PC-9 (cell line): ENCODE results near the gene RAB33B. TPM values are rescaled to one million over a fixed set of nuclear protein-coding genes. Genes with fewer than 3 reads are reported as not detected.

ENCODE experiments used
- BruUV-seq: library from RNA; stranded (reverse); fragments of 400-500 nt; replicated peaks from 2 replicates; lab custom pipeline; 2021; lab: Mats Ljungman, UMichigan
- CTCF ChIA-PET: fragments of 300-600 bp; sonication (Branson Sonifier 250); formaldehyde crosslinking; loops from one replicate; lab custom pipeline; 2022; ENCODE audit warnings: antibody characterized with exemption; lab: Charles Lee
- POLR2A ChIA-PET: fragments of 300-600 bp; sonication (Branson Sonifier 250); formaldehyde crosslinking; loops from one replicate; lab custom pipeline; 2022; ENCODE audit warnings: antibody characterized with exemption; ENCODE audit not compliant: unreplicated experiment; lab: Charles Lee
- DNase-seq, 2 experiments: peaks; one replicate each; pipeline versions ENCODE4 v3.0.0 to v3.0.0-alpha.2; 2015 to 2022; ENCODE audit warnings: mixed read lengths in 1 of 2
- H2AFZ ChIP-seq: fragments of 200-600 bp; sonication (generic); 2 replicates; pipeline ENCODE4 v1.8.1; 2017; ENCODE audit warnings: antibody characterized with exemption
- H3F3A ChIP-seq: fragments of 200-600 bp; sonication (generic); 2 replicates; pipeline ENCODE4 v1.8.1; 2017; ENCODE audit warnings: antibody characterized with exemption, mild to moderate bottlenecking, low read depth; ENCODE audit not compliant: insufficient read depth
- H3K27ac ChIP-seq: fragments of 200-600 bp; sonication (generic); 2 replicates; pipeline ENCODE4 v1.6.1; 2016; ENCODE audit warnings: mixed run types
- H3K27me3 ChIP-seq: fragments of 200-600 bp; sonication (generic); 2 replicates; pipeline ENCODE4 v1.6.1; 2016; ENCODE audit warnings: low read depth, mixed run types; ENCODE audit not compliant: insufficient read depth
- H3K36me3 ChIP-seq: fragments of 200-600 bp; sonication (generic); 2 replicates; pipeline ENCODE4 v1.6.1; 2016; ENCODE audit warnings: low read depth, mixed run types
- H3K4me1 ChIP-seq: fragments of 200-600 bp; sonication (generic); replicated peaks from 2 replicates; pipeline ENCODE4 v1.6.1; 2016; ENCODE audit warnings: mixed run types; ENCODE audit not compliant: insufficient read depth
- H3K4me2 ChIP-seq: fragments of 200-600 bp; sonication (generic); 2 replicates; pipeline ENCODE4 v1.6.1; 2017; ENCODE audit warnings: mixed run types
- H3K4me3 ChIP-seq: fragments of 200-600 bp; sonication (generic); 2 replicates; pipeline ENCODE4 v1.6.1; 2016; ENCODE audit warnings: mixed run types
- H3K79me2 ChIP-seq: fragments of 200-600 bp; sonication (generic); 2 replicates; pipeline ENCODE4 v1.6.1; 2017; ENCODE audit warnings: low read depth, mixed run types
- H3K9me2 ChIP-seq: fragments of 200-600 bp; sonication (generic); 2 replicates; pipeline ENCODE4 v1.8.1; 2017; ENCODE audit warnings: mild to moderate bottlenecking; ENCODE audit not compliant: insufficient read depth
- H3K9me3 ChIP-seq: fragments of 200-600 bp; sonication (generic); 2 replicates; pipeline ENCODE4 v1.8.1; 2016; ENCODE audit warnings: low read depth; ENCODE audit not compliant: insufficient read depth
- H4K20me1 ChIP-seq: fragments of 200-600 bp; sonication (generic); 2 replicates; pipeline ENCODE4 v1.8.1; 2017; ENCODE audit not compliant: insufficient read depth
- EZH2 ChIP-seq: fragments of 200-600 bp; sonication (generic); IDR thresholded peaks from 2 replicates; pipeline ENCODE4 v1.8.0; 2017; ENCODE audit warnings: antibody characterized with exemption, low read depth
- intact Hi-C: fragments of 100-400 bp; cut with micrococcal nuclease; formaldehyde crosslinking; loops from one replicate; pipeline ENCODE4 v1.10.0; 2022; ENCODE audit not compliant: unreplicated experiment
- total RNA-seq: library from RNA; stranded (reverse); gene quantifications from 2 replicates; pipeline ENCODE4 v1.2.3, GENCODE V29; 2021
- TF ChIP-seq, protein P1 (sequence below): fragments of 200-600 bp; sonication (generic); conservative IDR thresholded peaks from 2 replicates; pipeline ENCODE4 v1.6.1; 2017; ENCODE audit warnings: mixed run types, antibody characterized with exemption, mild to moderate bottlenecking, moderate library complexity

Gene RAB33B
- total RNA-seq, 1 experiment from 2014 or later, result 7.7 TPM

- H3K4me3 ChIP-seq, result no peak overlapping the region
- intact Hi-C loops, result no loop called here
- no peak overlapping the region for H3K4me2 ChIP-seq
- no peaks in the 10 kb centered on the region for H3F3A ChIP-seq
- H3K9me3 ChIP-seq, result no peaks in the 10 kb centered on the region
- no TSS peak for BruUV-seq
- TF ChIP-seq, protein P1, sequence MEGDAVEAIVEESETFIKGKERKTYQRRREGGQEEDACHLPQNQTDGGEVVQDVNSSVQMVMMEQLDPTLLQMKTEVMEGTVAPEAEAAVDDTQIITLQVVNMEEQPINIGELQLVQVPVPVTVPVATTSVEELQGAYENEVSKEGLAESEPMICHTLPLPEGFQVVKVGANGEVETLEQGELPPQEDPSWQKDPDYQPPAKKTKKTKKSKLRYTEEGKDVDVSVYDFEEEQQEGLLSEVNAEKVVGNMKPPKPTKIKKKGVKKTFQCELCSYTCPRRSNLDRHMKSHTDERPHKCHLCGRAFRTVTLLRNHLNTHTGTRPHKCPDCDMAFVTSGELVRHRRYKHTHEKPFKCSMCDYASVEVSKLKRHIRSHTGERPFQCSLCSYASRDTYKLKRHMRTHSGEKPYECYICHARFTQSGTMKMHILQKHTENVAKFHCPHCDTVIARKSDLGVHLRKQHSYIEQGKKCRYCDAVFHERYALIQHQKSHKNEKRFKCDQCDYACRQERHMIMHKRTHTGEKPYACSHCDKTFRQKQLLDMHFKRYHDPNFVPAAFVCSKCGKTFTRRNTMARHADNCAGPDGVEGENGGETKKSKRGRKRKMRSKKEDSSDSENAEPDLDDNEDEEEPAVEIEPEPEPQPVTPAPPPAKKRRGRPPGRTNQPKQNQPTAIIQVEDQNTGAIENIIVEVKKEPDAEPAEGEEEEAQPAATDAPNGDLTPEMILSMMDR, result no peak
- TF ChIP-seq EZH2, result no peak
- no peaks in the 10 kb centered on the region for H3K4me1 ChIP-seq
- no peak overlapping the region for H2AFZ ChIP-seq
- no peak overlapping the region for H3K27ac ChIP-seq
- DNase-seq, result no peak
- ChIA-PET CTCF (no interaction called here), POLR2A (no interaction called here)
- H4K20me1 ChIP-seq, result no peaks in the 10 kb centered on the region; the same call in none of the 2 replicates
- no peaks in the 10 kb centered on the region; the same call in 1 of the 2 replicates for H3K79me2 ChIP-seq
- H3K36me3 ChIP-seq, result no peaks in the 10 kb centered on the region
- no peaks in the 10 kb centered on the region for H3K27me3 ChIP-seq
- no peaks in the 10 kb centered on the region for H3K9me2 ChIP-seq
Observed at GRCh38 chr4:139470295-139470694, 16.4 kb downstream of the RAB33B start.

GRCh38 chr4:139470997-139471665 lies 17.2 kb downstream of the RAB33B start:
- H3K27me3 ChIP-seq, result no peaks in the 10 kb centered on the region
- no peak overlapping the region for H3K27ac ChIP-seq
- TF ChIP-seq EZH2, result no peak
- TF ChIP-seq, protein P1, result no peak
- no peaks in the 10 kb centered on the region for H3K9me2 ChIP-seq
- H2AFZ ChIP-seq, result no peak overlapping the region
- H3F3A ChIP-seq, result no peaks in the 10 kb centered on the region
- no peaks in the 10 kb centered on the region; the same call in 1 of the 2 replicates for H3K79me2 ChIP-seq
- ChIA-PET CTCF (interaction anchor here (0.7 kb wide), 1 partner anchor 418 kb away, joined by 3 read pairs; no protein-coding TSS in a partner anchor), POLR2A (interaction anchor here (0.6 kb wide), 1 partner anchor 84 kb away, joined by 5 read pairs; no protein-coding TSS in a partner anchor)
- no peaks in the 10 kb centered on the region for H3K36me3 ChIP-seq
- no peak overlapping the region for H3K4me3 ChIP-seq
- H4K20me1 ChIP-seq, result no peaks in the 10 kb centered on the region; the same call in none of the 2 replicates
- DNase-seq, result no peak
- no peak overlapping the region for H3K4me2 ChIP-seq
- BruUV-seq, result no TSS peak
- no peaks in the 10 kb centered on the region for H3K9me3 ChIP-seq
- intact Hi-C loops, result no loop called here
- H3K4me1 ChIP-seq, result no peaks in the 10 kb centered on the region

DNA sequence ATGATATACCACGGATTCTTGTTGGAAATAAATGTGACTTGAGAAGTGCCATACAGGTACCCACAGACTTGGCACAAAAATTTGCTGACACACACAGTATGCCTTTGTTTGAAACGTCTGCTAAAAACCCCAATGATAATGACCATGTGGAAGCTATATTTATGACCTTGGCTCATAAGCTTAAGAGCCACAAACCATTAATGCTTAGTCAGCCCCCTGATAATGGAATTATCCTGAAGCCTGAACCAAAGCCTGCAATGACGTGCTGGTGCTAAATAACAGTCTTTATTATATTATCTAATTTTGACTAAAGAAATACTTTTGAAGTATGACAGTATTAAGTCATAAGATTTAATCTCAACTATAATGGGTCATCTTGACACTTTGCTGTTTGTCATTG lies 18.9 kb downstream of the RAB33B start:
- POLR2A ChIA-PET, result no interaction called here
- Histone ChIP-seq H3K36me3 (no peaks in the 10 kb centered on the region), H4K20me1 (no peaks in the 10 kb centered on the region; the same call in 1 of the 2 replicates), H3K9me3 (no peaks in the 10 kb centered on the region), H3K79me2 (no peaks in the 10 kb centered on the region; the same call in 1 of the 2 replicates), H2AFZ (no peak overlapping the region), H3K4me1 (no peaks in the 10 kb centered on the region), H3K4me2 (no peak overlapping the region), H3K27ac (no peak overlapping the region), H3F3A (no peaks in the 10 kb centered on the region), H3K9me2 (no peaks in the 10 kb centered on the region), H3K4me3 (no peak overlapping the region), H3K27me3 (no peaks in the 10 kb centered on the region)
- BruUV-seq, result no TSS peak
- no peak for DNase-seq
- CTCF ChIA-PET, result no interaction called here
- TF ChIP-seq EZH2, result no peak
- TF ChIP-seq, protein P1, result no peak
- intact Hi-C loops, result no loop called here
